GM21381 (cell line): ENCODE data around the gene ERC1.
"Not testable (repeated sequence)": the region's sequence is repeated elsewhere in the genome, so short reads cannot be mapped to it uniquely, and the experiment has no call there.

ENCODE experiments used
- ATAC-seq: cut with Tn5 transposase; IDR thresholded peaks from one replicate; pipeline ENCODE4 v1.9.1; 2021; ENCODE audit warnings: mild to moderate bottlenecking, moderate library complexity; ENCODE audit not compliant: unreplicated experiment

Gene ERC1

DNA sequence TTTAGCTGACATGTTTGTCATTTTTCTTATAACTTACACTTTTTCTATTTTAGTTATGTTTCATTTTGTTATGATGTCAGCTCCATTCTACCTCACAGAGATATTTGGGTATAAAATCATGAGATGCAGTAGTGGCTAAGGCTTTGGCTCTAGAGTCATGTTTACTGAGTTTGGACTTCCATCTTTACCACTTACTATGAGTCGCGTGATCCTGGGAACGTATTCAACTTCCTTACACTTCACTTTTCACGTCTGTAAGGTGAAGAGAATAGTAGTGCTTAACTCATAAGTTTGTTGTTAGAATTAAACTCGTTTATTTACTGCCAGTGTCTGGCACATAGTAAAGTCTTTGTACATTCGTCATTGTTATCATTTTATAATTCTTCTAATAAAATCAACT lies 126.3 kb downstream of the ERC1 start:
- no peak for ATAC-seq

DNA sequence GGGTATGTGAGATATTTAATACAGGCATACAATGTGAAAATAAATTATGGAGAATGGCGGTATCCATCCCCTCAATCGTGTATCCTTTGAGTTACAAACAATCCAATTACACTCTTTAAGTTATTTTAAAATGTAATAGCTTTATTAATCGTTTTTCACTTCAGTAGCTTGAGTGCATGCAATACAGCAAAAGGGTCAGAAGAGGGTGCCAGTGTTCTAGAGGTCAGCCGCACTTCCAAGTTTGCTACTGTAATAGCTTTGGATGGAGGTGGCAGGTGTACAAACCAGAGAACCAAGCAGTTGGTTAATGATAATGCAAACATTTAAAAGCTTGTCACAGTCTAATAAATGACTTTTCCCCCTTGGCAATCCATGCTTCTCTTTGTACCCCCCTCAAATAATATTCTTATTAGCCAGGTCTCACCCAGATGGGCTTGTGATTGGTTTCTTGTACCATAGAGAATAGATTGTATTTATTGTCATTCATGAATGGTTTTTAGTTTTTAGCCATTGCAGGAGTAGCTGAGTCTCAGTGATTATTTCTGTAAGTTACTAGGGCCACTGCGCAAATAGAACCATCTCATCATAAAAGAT lies 127.0 kb downstream of the ERC1 start:
- no peak for ATAC-seq

DNA sequence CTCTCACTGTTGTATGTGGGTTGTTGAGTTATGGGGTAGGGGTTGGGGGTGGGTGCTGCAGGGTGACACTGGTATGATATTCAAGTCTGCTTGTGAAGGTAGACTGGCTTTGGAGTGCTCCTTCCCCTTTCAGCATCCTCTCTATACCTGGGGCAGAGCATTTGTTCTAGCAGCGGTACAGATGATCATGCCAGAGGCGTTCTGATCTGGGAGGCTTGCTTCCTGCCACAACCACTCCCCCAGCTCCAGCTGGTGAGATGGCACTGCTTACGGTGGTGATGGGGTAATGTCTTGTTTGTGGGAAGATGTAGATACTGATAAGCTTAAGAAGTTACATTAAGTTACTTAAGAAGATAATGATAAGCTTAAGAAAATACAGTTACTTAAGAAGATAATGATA lies 131.8 kb downstream of the ERC1 start:
- ATAC-seq: no peak

DNA sequence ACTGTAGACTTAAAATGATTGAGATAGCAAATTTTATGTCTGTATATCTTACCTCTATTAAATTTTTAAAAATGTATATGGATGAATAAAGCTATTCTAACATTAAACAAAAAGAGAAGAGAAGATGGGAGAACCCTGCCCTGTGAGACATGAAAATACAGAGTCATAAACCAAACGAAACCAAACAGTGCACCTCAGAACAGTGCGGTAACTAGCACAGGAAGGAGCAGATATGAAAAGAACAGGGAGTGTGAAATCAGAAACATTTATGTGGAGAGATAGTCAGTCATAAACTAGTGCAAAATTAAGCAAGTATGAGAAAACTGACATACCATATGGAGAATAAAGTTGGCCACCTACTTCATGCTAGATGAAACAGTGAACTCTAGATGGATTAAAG lies 135.1 kb downstream of the ERC1 start:
- ATAC-seq: no peak

DNA sequence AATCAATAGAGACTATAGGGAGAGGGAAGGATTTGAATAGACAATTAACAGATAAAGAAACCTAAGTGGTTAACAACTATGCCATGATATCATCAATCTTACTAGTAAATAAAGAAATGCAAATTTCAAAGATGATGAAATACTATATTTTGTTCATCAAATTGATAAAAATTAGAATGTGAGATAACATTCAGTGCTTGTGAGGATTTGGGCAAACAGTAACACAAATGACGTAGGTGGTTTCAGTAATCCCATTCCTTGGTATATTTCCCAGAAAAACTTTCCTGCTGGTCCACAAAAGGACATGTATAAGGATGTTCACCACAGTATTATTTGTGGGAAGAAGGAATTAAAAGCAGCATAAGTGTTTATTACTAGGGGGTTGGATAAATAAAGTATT lies 136.0 kb downstream of the ERC1 start:
- no peak for ATAC-seq

DNA sequence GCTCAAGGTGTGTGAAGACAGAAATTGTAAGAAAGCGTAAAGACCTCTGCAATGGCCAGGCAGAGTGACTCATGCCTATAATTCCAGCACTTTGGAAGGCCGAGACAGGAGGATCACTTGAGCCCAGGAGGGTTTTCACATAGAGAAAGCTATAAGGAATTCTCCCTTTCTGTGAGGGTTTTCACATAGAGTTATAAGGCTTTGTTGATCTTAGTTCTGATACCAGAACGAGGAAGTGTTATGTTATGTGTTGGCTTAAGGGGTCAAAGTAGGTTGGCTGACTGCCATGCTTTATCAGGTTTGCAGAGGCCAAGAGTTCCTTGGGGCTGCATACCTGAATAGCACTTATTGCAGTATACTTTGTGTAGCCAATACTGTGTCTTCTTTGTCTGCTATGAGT lies 139.1 kb downstream of the ERC1 start:
- ATAC-seq: no peak

DNA sequence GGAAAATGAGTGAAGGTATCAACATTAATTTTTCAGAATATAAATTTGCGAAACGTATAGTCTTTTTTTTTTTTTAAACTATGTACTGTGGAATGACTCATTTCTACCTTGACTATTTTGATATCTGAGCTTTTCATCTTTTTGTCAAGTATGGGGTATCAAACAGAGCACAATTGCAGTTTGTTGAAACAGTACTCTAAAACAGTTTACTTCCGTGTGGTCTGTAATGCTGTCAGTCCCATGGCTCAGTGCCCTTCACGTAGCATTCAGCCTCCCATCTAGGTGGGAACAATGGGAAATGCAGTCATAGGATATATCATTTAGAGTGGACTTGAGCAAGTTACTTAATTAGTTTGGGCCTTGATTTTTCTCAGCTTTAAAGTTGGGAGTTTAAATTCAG lies 139.5 kb downstream of the ERC1 start:
- no peak for ATAC-seq

DNA sequence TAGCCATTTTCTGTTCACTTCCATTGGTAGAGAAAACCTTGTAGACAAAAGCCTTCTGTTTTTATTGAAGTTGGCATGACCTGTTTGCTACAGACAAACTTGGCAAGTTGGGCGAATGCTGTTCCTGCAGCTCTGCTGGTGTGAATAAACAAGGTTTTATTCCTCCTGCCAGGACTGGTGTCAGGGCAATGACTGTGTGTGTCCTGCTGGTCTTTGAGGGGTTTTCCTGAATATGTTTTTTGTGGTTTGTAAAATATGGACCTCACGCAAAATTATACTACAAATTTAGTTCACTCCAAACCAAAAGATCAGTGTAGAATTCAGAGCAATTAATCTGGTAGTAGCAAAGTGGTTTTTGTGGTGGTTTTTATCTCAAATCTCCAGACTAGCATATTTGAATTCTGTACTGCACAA lies 140.8 kb downstream of the ERC1 start:
- no peak for ATAC-seq

DNA sequence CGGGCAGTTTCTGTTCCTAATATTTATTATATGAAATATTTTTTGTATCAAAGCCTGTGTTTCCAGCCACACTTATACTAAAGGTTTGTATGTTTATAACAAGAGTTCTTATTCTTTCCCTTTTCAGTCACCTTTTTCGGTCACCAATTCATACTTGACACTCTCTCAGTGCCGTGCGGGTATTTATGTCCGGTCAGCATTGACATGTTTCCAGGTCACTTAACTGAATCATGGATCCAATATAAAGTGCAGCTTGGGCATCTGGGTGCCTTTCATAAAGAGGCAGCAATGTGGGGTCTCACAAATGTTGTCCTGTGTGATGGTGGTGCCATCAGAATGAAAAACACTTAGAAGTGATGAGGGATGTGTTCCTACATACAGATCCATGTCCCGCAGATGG lies 141.3 kb downstream of the ERC1 start:
- no peak for ATAC-seq

DNA sequence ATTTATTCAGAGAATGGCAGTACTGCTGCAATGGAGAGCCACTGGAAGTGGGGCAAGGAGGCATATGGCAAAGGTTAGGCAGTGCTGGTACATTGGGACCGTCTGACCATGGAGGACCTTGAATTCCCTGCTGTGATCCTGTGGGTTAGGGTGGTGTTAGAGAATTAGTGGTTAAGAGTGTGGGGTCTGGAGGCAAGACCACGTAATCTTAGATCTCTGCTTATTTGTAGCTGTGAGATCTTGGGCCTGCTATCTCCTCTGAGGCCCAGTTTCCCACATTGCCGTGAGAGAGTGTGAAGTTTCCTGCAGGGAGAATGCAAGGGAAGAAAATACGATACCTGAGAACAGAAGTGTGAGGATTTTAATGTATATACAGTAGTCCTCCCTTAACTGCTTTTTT lies 147.7 kb downstream of the ERC1 start:
- ATAC-seq: no peak

DNA sequence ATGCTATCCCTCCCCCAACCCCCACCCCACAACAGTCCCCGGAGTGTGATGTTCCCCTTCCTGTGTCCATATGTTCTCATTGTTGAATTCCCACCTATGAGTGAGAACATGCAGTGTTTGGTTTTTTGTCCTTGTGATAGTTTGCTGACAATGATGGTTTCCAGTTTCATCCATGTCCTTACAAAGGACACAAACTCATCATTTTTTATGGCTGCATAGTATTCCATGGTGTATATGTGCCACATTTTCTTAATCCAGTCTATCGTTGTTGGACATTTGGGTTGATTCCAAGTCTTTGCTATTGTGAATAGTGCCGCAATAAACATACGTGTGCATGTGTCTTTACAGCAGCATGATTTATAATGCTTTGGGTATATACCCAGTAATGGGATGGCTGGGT lies 155.7 kb downstream of the ERC1 start:
- ATAC-seq: not testable (repeated sequence)

DNA sequence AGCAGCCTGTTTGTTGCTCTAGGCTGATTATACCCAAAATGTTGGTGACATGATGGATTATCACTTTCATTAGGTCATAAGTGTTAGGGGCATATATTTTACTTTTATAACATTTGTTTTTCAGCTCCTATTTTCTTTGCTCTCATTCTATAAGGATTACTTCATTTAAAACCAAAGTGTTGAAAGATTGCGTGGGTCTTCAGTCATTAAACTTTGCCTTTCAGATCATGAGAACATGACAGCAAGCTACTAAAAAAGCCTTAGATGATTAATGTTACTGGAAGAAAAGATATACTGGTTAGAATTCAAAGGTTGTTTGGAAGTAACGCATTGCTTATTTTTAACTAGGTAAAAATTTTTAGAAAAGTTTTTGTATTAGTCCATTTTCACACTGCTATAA lies 156.8 kb downstream of the ERC1 start:
- ATAC-seq: no peak

DNA sequence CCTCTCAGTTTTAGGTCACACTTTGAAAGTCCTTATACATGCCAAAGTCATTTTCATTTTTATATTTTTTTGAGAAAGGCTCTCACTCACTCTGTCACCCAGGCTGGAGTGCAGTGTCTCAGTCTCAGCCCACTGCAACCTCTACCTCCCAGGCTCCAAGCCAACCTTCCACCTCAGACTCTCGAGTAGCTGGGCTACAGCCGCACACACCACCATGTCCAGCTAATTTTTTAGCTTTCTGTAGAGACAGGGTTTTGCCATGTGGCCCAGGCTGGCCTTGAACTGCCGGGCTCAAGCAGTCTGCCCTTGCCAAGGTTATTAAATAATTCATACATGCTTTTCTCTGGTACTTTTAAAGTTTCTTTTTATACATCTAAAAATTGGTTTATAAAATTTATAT lies 166.0 kb downstream of the ERC1 start:
- ATAC-seq: no peak

DNA sequence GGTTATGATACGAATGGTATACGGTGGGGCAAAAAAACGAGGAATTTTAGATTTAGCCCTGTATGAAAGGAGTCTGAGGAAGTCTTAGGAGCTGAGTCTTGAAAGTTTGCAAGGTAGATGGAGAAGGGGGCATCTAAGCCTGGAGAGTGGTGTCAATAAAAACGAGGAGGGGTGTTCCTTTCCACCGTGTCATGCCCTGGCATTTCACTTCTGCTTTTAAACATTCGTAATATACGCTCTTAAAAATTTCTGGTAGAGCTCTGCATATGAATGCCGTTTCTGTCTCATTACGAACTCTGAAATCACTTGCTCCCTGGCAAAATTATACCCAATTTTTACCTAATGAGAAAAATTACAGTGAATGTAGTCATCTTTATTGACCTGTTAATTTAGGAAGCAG lies 170.2 kb downstream of the ERC1 start:
- no peak for ATAC-seq

DNA sequence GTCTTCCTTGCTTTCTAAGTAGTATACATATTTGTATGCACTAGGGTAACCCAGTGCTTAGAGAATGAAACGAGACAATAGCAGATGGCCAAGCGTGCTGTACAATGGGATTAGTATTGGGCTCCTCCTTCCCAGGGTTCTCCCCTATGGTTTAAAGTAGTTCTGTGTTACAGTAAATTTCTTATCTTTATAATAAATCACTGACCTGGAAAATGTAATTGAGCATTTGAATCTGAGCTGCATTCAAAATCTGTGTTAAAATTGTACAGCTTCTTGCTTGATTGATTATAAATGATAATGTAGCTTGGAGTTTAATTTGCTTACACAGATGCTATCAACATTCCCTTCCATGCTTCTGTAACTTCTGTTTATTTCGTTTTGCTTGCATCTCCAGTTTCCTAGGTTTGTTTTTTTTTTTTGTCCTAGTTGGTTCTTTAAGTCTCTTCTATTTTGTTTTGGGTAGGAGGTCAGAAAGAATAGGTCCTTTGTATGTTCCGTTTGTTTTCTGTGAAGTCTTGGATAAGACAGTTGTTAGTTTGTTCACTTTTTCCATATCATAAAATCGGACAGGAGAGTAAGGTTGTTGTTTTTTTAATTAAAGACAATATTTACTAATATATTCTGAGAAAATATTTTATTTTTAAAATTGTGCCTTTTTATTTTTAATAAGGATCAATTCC lies 171.2 kb downstream of the ERC1 start:
- no peak for ATAC-seq

DNA sequence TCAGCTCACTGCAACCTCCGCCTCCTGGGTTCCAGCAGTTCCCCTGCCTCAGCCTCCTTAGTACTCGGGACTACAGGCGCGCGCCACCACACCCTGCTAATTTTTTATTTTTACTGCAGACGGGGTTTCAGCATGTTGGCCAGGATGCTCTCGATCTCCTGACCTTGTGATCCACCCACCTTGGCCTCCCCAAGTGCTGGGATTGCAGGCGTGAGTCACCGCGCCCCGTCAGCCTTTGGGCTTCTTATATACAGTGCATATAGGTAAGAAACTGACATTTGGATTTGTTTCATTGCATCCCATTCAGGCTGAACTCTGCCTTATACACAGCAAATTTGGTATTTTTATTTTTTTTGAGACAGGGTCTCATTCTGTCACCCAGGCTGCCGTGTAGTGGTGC lies 176.8 kb downstream of the ERC1 start:
- no peak for ATAC-seq

DNA sequence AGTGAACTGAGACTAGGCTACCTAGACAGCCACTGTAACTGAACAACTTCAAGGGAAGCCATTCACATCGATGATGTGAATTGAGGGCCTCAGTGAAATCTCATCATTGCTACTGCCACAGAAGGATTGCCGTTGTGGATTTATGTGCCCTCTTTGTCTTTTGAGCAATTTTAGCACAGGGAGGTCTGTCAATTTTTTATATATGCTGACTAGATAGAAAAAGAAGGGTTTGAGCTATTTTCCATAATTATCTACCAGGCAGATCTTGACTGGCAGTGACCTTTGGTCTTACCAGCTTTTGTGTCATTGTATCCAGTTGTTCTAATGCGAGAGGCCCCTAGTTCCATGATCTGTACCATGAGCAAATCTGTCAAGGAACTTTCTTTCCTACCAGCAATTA lies 179.4 kb downstream of the ERC1 start:
- ATAC-seq: no peak

DNA sequence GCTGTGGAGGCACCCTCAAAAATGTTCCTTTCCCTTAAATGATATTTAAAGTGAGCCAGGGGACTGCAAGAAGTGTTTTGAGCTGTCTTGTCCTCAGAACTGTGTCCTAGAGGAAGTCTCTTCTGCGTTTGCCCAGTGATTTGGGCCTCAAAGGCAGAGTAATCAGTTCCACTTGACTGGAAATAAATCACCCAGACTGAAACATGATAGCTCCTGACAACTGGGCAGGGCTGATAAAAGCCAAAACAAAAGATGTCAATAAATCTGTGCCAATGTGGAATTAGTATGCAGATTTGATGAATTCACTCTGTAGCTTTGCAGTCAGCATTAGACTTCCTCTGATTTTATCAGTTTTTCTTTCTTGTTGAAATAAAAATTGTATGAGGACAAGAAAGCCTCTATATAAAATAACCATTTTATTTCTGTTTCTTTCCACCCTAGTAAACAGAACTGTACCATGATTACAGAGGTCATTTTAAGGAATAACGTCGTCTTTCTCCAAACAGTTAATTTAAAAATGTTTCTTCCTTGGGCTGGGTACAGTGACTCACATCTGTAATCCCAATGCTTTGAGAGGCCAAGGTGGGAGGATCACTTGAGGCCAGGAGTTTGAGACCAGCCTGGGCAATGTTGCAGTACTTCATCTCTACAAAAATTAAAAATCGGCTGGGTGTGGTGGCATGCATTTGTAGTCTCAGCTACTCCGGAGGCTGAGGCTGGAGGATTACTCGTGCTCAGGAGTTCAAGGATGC lies 180.8 kb downstream of the ERC1 start:
- ATAC-seq: no peak

DNA sequence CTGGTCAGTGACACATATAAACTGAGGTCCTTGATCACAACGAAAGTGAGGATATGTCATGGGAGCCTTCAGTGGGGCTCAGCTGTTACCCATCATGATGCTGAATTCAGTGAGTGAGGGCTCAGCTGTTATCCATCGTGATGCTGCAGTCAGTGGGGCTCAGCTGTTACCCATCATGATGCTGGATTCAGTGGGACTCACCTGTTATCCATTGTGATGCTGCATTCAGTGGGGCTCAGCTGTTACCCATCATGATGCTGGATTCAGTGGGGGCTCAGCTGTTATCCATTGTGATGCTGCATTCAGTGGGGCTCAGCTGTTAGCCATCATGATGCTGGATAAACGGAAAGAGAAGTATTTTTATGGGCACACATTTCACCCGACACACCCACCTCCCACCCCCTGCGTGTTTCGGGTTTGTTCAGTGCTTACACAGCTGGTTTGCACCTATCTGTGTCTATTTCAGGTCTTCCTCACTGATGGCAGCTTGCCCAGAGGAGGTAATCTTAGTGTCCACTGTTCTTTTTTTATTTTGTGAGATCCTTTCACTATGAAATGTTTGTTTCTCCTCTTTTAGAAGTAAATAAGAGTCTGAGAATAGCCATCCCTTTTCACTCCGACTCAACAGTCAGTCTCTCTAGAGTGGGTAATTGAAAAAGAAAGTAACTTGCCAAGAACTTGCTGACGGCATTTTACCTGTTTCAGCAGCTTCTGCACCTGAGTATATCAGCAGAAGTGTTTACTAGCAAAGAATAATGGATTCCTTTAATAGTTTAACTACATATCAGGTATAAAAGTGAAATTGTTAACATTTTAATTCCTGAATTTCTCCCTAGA lies 183.0 kb downstream of the ERC1 start:
- ATAC-seq: no peak

DNA sequence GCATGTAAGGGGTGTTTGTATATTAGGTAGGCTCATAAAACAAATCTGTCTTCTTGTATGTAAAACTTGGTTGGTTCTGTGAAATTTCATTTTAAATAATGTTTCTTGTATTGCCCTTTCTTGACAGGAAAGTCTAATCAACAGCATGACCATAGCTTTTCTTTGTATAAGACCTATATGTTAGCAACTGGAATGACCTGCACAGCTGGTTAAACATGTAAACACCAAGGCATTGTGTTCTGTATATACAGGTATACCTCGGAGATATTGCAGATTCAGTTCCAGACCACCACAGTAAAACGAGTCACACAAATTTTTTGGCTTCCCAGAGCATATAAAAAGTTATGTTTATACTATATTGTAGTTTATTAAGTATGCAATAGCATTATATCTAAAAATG lies 183.6 kb downstream of the ERC1 start:
- no peak for ATAC-seq

DNA sequence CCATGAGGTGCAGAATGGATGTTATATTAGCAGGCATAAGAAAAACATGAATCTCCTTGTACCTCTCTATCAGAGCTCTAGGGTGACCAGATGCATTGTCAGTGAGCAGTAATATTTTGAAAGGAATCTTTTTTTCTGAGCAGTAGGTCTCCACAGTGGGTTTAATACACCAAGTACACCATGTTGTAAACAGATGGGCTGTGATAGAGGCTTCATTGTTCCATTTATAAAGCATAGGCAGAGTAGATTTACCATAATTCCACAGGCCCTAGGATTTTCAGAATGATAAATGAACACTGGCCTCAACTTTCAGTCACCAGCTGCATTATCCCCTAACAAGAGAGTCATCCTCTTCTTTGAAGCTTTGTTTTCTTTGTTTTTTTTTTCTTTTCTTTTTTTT lies 185.2 kb downstream of the ERC1 start:
- ATAC-seq: no peak

DNA sequence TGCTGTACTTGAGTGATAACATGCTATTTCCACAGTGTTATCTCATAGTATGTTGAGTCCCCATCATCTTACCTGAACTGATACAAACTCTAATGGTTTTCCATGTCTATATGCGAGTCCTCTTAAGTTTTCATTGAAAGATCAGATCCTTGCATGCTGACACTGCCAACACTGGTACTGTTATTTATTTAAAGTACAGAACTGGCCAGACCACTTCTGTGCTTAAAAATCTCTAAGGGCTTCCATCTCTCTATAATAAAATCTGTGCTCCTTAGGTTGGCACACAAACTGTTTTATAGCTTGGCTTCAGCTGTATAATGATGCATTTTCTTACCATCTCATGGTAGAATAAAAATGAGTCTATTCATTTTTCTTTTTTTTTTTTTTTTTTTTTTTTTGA lies 188.1 kb downstream of the ERC1 start:
- no peak for ATAC-seq
